GM12878 (cell line): ENCODE results near the gene GJB1. TPM values are rescaled to one million over a fixed set of nuclear protein-coding genes. Genes with fewer than 3 reads are reported as not detected.

Experiments used
- ATAC-seq: fragments of 200-7000 bp; cut with Tn5 transposase; 3 replicates; pipeline ENCODE4 v1.9.1; 2020; ENCODE audit warnings: mild to moderate bottlenecking, moderate library complexity
- BruUV-seq: library from RNA; stranded (reverse); fragments of 400-500 nt; replicated peaks from 2 replicates; lab custom pipeline; 2021; lab: Mats Ljungman, UMichigan
- CTCF ChIA-PET: fragments of 300-600 bp; sonication (Branson Sonifier 250); formaldehyde crosslinking; extraction: SDS; loops from one replicate; lab custom pipeline; 2021; ENCODE audit warnings: inconsistent platforms; lab: Yijun Ruan, JAX
- POLR2A ChIA-PET: fragments of 350-600 bp; formaldehyde crosslinking; extraction: SDS; loops from one replicate; lab custom pipeline; 2021; ENCODE audit warnings: inconsistent platforms; lab: Charles Lee
- RAD21 ChIA-PET: fragments of 300-600 bp; sonication (Branson Sonifier 250); formaldehyde crosslinking; loops from one replicate; lab custom pipeline; 2023; ENCODE audit warnings: antibody characterized with exemption; ENCODE audit not compliant: unreplicated experiment; lab: Charles Lee
- SMC1A ChIA-PET: fragments of 300-600 bp; sonication (Branson Sonifier 250); formaldehyde crosslinking; loops from one replicate; lab custom pipeline; 2023; ENCODE audit not compliant: unreplicated experiment, uncharacterized antibody; lab: Charles Lee
- DNase-seq: peaks from one replicate; pipeline ENCODE4 v3.0.0-alpha.2; 2011; ENCODE audit warnings: low read depth, low spot score
- FAIRE-seq: peaks from 3 replicates; lab custom pipeline; 2011; peaks lifted over from hg19 to GRCh38; lab: Jason Lieb, UNC
- H2AFZ ChIP-seq: 2 replicates; pipeline ENCODE4 v1.6.0; 2011; ENCODE audit warnings: low read depth, low read length, control low read depth; ENCODE audit not compliant: control insufficient read depth
- H3K27ac ChIP-seq: 2 replicates; pipeline ENCODE4 v1.5.1; 2011; ENCODE audit warnings: control low read depth; ENCODE audit not compliant: control insufficient read depth, insufficient read depth
- H3K27me3 ChIP-seq, 2 experiments: replicated peaks in 1 of 2; 2 replicates each; pipeline versions ENCODE4 v1.6.0 to v1.6.1; 2011; ENCODE audit warnings: low read length in 1 of 2; ENCODE audit not compliant: control insufficient read depth in 2 of 2, insufficient read depth in 2 of 2
- H3K36me3 ChIP-seq, 2 experiments: 2 replicates each; pipeline ENCODE4 v1.5.1; 2011; ENCODE audit warnings: low read length in 1 of 2; ENCODE audit not compliant: control insufficient read depth in 2 of 2, insufficient read depth in 2 of 2
- H3K4me1 ChIP-seq: 2 replicates; pipeline ENCODE4 v1.6.1; 2011; ENCODE audit warnings: mild to moderate bottlenecking, low read length, moderate library complexity, mixed read lengths; ENCODE audit not compliant: control insufficient read depth, insufficient read depth
- H3K4me2 ChIP-seq: 2 replicates; pipeline ENCODE4 v1.6.0; 2011; ENCODE audit warnings: control low read depth; ENCODE audit not compliant: control insufficient read depth, insufficient read depth
- H3K4me3 ChIP-seq: fragments of 200-600 bp; sonication (generic); 2 replicates; pipeline ENCODE4 v1.5.1; 2016
- H3K79me2 ChIP-seq: 2 replicates; pipeline ENCODE4 v1.6.0; 2011; ENCODE audit warnings: low read length; ENCODE audit not compliant: control insufficient read depth, insufficient read depth
- H3K9ac ChIP-seq: 2 replicates; pipeline ENCODE4 v1.8.0; 2011; ENCODE audit warnings: low read length, control low read depth, mixed read lengths; ENCODE audit not compliant: control insufficient read depth, insufficient read depth
- H3K9me3 ChIP-seq: replicated peaks from 3 replicates; pipeline ENCODE4 v1.5.1; 2011; ENCODE audit warnings: mild to moderate bottlenecking, low read length; ENCODE audit not compliant: control insufficient read depth, insufficient read depth
- H4K20me1 ChIP-seq: 2 replicates; pipeline ENCODE4 v1.6.0; 2011; ENCODE audit not compliant: control insufficient read depth, insufficient read depth
- BMI1 ChIP-seq: fragments of 450-650 bp; IDR thresholded peaks from 2 replicates; pipeline ENCODE4 v1.6.1; 2016; ENCODE audit warnings: mild to moderate bottlenecking, moderate library complexity, borderline replicate concordance
- CBFB ChIP-seq: IDR thresholded peaks from 2 replicates; pipeline ENCODE4 v1.6.1; 2016; ENCODE audit warnings: antibody characterized with exemption, low read depth
- NFXL1 ChIP-seq: fragments of 450-650 bp; IDR thresholded peaks from 2 replicates; pipeline ENCODE4 v1.6.1; 2017; ENCODE audit warnings: antibody characterized with exemption, mild to moderate bottlenecking, borderline replicate concordance
- RCOR1 ChIP-seq: conservative IDR thresholded peaks from 2 replicates; pipeline ENCODE4 v1.6.1; 2012; ENCODE audit warnings: low read depth, low read length, improper control_type of control experiment
- ZNF687 ChIP-seq: fragments of 450-650 bp; IDR thresholded peaks from 2 replicates; pipeline ENCODE4 v1.6.1; 2017; ENCODE audit warnings: mild to moderate bottlenecking, moderate library complexity
- WGBS: methylation state at CpG from one replicate; pipeline ENCODE4 v1.1.6; 2016; ENCODE audit warnings: low lambda C conversion rate; ENCODE audit not compliant: insufficient replicate concordance, insufficient coverage; ENCODE audit errors: missing lambda C conversion rate; 5-methylcytosine and 5-hydroxymethylcytosine counted together
- in situ Hi-C: fragments of 300-500 bp; cut with MboI; formaldehyde crosslinking; loops from 9 replicates; pipeline ENCODE4 v1.14.3; 2018; ENCODE audit warnings: mixed read lengths
- intact Hi-C: fragments of 100-400 bp; cut with micrococcal nuclease; formaldehyde crosslinking; loops from one replicate; pipeline ENCODE4 v1.14.2; 2022; ENCODE audit not compliant: unreplicated experiment
- polyA plus RNA-seq, 11 experiments: library from polyadenylated mRNA; depleted of rRNA in 4 of 11; unstranded in 6 of 11; stranded (reverse) in 5 of 11; fragments of >200 nt; fragmentation: Nextera tagmentation in 4 of 11; fragmentation: Illumina TruSeq in 1 of 11; extraction: Ambion mirVana in 4 of 11; extraction: Trizol in 1 of 11; gene quantifications; 1 replicate in 1 of 11; 2 replicates in 10 of 11; pipeline versions ENCODE4 v1.2.1 to v1.2.3, GENCODE V29; 2011 to 2016; ENCODE audit warnings: inconsistent platforms in 2 of 11, missing spikeins in 2 of 11, low read depth in 1 of 11
- total RNA-seq, 4 experiments: library from RNA; depleted of rRNA in 3 of 4; stranded (reverse); fragments of >200 nt in 3 of 4; fragmentation: Illumina TruSeq in 1 of 4; extraction: Trizol in 1 of 4; gene quantifications; 2 replicates each; pipeline versions ENCODE4 v1.2.1 to v1.2.3, GENCODE V29; 2013 to 2021

GJB1 gene
- total and polyA plus RNA-seq, 10 of the 15 experiments (the other 5 are each of a cell fraction or from before 2014, with no cell fraction given) = not detected

GRCh38 chrX:71236836-71237235 is 13.8 kb downstream of the GJB1 start:
- no peak overlapping the region for H3K4me3 ChIP-seq
- intact Hi-C loops = no loop called here
- ATAC-seq (no peak), FAIRE-seq (no peak), DNase-seq (no peak)
- H3K79me2 ChIP-seq = no peaks in the 10 kb centered on the region
- no peaks in the 10 kb centered on the region for H4K20me1 ChIP-seq
- ChIA-PET RAD21 (no interaction called here), POLR2A (no interaction called here), CTCF (no interaction called here), SMC1A (no interaction called here)
- 60% methylated on average over 1 of the region's 1 CpG for WGBS
- H3K4me1 ChIP-seq = no peaks in the 10 kb centered on the region
- H3K27ac ChIP-seq = no peak overlapping the region
- no peak overlapping the region for H3K4me2 ChIP-seq
- no peak overlapping the region for H2AFZ ChIP-seq
- no peaks in the 10 kb centered on the region for H3K9me3 ChIP-seq
- H3K36me3 ChIP-seq = no peaks in the 10 kb centered on the region
- in situ Hi-C loops = no loop called here
- H3K27me3 ChIP-seq = no peaks in the 10 kb centered on the region
- H3K9ac ChIP-seq = no peak overlapping the region
- TF ChIP-seq ZNF687 = no peak
- TF ChIP-seq RCOR1 = no peak
- no peak for TF ChIP-seq NFXL1
- TF ChIP-seq CBFB = no peak
- TF ChIP-seq BMI1 = no peak
- no TSS peak for BruUV-seq
